Stimulated activated CD4-positive, alpha-beta T cell treated with anti-CD3 and anti-CD28 coated beads, Interleukin-4, amount 100 ng/mL, for 24 hours (primary cell): ENCODE measurements around the gene VPS52.
A peak's percentile ranks its signal among the peaks of the same experiment; 100 is the strongest.

Experiments
- DNase-seq: peaks from one replicate; pipeline ENCODE4 v3.0.0-alpha.2; 2020

Gene VPS52

GRCh38 chr6:33271468-33272274 is at the start of gene VPS52, which contains the start of gene RPS18:
Gene VPS52, minus strand, starts transcription at chr6:33271876. Its CDS starts 201 bp downstream, at chr6:33271675.
Gene RPS18, plus strand, starts transcription at chr6:33272075. Its CDS starts 45 bp downstream, at chr6:33272120.
- DNase-seq, result peak; percentile 94

- DNase-seq, result no peak
These were observed 49.6 kb upstream of the VPS52 start for GRCh38 chr6:33321227-33321626.

GRCh38 chr6:33320315-33321181 is 48.9 kb upstream of the VPS52 start:
- DNase-seq, result no peak

GRCh38 chr6:33319939-33320314 is 48.3 kb upstream of the VPS52 start:
- DNase-seq, result no peak

- no peak for DNase-seq
These were observed 46.9 kb upstream of the VPS52 start for GRCh38 chr6:33318426-33319073.

DNA sequence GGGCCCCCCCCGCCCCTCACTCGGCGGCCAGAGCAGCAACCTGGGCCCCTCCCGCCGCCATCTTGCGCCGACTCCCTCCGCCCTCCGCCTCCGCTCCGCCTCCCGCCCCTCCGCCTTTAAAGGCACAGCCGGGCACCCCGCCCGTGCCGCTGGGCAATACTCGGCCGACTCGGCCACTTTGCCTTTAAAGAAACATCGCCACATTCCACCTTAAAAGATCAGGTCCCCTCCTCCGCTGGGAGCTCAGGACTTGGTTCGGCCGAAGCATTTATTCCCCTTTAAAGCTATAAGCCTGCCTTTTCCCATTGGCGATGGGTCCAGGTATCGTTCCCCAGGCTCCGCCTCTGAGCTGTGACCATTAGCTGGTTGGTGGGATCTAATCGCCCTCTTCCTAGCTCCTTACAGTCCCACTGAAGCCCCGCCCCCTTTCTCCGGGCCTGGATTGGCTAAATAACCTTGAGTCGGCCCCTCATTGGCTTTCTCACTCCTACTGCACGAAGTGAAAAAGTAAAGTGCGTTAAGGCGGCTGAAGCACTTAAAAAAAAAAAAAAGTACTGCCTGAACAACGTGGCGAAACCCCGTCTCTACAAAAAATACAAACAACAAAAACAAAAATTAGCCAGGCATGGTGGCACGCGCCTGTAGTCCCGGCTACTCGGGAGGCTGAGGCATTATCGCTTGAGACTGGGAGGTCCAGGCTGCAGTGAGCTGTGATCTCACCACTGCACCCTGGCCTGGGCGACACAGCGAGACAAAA is 46.2 kb upstream of the VPS52 start, which contains the start of gene ZBTB22:
Gene ZBTB22 (minus strand): TSS at position 76 of the 757 bp plus-strand sequence. CDS start 828 bp downstream, outside the sequence.
- DNase-seq, result peak; percentile 96

DNA sequence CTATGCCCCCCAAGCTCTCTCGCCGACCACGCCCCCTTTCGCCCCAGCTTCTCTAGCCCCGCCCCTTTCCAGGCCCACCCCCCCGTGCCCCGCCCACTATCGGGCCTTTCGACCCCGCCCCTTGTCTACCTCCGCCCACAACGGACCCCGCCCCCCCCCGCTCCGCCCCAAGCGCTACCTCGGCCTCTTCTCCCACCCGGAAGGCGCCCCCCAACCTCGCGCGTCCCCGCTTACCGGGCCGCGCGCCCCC is 45.7 kb upstream of the VPS52 start:
- no peak for DNase-seq

DNA sequence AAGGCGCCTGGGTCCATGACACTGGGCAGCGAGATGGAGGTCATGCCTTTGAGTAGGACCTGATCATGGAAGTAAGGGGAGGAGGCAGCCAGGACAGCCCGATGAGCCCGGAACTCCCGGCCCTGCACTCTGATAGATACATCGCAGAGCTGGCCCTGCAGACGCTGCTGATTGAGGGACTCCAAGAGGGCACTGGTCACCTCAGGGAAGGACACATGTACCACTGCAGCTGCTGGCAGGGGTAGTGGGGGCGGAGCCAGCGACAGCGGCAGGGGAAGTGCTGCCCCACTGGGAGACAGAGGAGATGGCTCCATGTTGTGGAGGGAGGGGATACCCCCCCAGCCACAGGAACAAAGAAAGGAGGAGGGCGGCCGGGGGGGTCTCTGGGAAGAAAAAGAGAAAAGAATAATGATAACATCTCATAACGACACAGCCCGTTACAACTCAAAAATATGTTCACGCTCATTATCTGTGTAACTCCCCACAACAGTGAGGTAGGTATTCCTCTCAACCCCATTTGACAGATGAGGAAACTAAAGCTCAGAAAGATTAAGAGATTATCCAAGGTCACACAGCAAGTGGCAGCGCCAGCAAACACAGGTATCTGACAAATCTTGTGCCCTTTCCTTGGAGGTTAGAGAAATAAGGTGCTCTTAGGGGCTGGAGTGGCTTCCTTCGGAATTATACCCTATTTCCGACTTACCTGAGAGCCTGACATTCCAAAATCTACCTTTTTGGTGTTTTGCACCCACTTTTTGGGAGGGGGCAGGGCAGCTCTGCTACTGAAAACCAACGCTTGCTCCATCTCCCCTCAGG is 45.1 kb upstream of the VPS52 start:
- no peak for DNase-seq

- DNase-seq, result no peak
These were observed 44.3 kb upstream of the VPS52 start for GRCh38 chr6:33315793-33316602.

DNA sequence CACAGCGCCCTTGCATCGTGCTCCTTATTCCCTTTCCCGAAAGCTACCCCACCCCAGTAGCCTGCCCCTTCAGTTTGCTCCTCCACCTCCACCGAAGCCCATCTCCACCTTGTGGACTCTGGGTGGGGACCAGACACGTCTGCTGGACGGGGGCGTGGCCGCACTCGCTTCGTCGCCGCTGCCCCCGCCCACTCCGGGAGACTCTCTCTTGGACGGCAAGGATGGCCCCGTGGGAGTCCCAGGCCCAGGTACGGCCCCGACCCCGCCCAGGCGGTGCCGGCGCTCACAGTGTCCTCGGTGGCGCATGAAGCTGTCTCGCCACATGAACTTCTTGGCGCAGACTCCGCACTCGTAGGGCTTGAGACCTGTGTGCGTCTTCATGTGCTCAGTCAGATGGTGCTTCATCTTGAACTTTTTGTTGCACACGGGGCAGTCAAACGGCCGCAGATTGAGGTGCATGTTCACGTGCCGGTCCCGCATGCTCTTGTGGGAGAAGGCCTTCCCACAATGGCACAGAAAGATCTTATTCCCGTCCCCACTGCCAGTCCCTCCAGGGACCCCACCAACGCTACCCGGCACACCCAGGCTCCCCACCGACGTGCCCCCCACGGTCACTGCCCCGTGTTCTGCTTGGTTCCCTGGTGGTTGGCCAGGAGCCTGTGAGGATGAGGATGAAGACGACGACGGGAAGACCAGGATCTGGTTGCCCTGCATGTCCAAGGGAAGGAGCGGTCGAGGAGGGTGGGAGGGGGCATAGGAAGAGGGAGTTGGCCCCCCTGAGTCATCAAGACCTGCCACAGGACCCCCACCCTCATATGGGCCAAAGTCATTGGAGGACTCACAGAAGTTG is 43.5 kb upstream of the VPS52 start:
- no peak for DNase-seq

- peak; percentile 70 for DNase-seq
These were observed 42.9 kb upstream of the VPS52 start for GRCh38 chr6:33314515-33314942.

- peak; percentile 88 for DNase-seq
These were observed 42.2 kb upstream of the VPS52 start, which contains the start of gene TAPBP for GRCh38 chr6:33313709-33314514. Gene TAPBP, minus strand, starts transcription at chr6:33314078. Its CDS starts 37 bp downstream, at chr6:33314041.

DNA sequence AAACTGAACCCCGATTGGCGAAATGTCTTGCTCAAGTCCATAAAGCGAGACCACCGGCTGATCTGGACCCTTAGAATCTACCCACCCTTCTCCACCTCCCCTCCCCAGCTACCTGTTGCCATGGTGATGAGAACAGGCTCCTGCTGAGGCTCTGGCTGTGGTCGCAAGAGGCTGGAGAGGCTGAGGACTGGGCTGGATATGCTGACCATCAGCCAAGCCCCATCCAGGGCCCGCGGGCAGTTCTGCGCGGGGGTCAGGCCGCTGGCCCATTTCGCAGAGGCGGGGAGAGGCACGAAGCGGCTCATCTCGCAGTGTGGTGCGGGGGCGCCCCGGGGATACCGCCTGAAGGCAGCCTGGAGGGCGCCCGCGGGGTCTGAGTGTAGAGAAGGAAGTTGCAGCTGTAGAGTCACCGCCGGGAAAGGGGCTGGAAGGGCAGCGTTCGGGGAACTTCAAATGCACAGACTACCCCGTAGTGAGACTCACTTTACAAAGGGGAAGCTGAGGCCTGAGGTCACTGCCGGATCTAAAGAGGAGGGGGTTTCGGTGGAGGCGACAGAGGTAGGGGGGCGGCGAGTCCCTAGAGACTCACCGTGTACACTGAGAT is 41.5 kb upstream of the VPS52 start:
- DNase-seq, result peak; percentile 55

DNA sequence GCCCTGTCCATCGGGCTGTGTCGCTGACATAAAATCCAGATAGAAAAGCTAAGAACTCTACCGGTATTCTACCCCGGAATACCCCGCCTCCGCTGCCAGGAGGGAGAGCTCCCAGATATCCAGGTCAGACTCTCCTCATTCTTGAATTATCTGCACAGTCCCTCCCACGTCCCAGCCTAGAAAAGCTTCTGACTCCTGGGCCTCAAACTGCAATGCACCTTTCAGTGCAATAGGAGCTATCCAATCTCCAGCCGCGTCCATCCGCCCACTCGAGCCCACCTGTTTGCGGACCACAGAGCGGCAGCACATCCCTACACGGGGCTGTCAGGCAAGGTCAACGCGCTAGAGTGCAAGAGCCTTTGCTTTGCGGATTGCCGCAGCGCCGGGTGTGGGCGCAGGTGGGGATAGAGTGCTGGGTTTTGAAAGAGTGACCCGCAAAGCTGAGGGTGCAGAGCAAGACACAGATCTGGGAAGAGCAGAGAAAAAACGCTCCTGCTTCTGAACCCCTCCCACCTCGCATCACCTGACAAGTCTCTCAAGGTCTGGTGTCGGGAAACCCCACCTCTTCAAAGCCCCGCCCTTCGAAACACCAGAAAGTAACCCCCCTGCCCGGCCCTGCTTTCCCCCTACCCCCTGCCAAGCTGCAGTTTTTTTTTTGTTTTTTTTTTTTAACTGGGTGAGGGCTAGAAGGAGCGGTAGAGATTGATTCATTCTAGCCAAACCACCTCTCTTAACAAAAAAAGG is 40.9 kb upstream of the VPS52 start:
- peak; percentile 85 for DNase-seq

DNA sequence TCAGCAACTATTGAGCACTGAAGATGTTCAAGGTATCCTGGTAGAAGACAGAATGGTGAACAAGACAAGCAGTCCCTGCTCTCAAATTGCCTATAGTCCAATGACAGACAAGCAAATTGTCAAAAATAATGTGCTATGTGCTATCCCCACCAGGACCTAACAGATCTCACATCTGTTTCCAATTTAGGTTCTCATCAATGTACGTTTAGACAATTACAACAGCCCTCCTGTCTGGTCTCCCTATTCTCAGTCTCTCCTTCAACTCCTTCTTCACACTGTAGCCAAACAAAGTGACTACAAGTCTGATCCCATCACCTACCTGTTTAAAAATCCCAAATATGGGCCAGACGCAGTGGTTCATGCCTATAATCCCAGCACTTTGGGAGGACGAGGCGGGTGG is 34.7 kb upstream of the VPS52 start:
- no peak for DNase-seq

- DNase-seq, result no peak
These were observed 33.4 kb upstream of the VPS52 start for GRCh38 chr6:33305052-33305451.

GRCh38 chr6:33304216-33304615 is 32.5 kb upstream of the VPS52 start:
- DNase-seq, result no peak

DNA sequence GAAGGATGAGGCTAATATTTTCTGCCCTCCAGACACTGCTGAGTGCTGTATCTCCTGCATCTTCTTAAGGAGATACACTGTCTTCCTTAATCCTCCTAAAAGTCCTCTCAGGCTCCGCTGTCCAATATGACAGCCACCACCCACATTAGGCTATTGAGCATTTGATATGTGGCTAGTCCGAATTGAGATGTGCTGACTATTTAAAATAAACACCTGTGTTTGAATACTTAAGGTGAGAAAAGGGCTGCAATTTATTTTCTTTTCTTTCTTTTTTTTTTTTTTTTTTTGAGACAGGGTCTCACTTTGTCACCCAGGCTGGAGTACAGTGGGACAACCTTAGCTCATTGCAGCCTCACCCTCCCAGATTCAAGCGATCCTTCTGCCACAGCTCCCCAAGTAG is 30.2 kb upstream of the VPS52 start:
- DNase-seq, result no peak
